Measurements from ENCODE around the gene ADGRB3. TPM values are rescaled to one million over a fixed set of nuclear protein-coding genes. Genes with fewer than 3 reads are reported as not detected.

ADGRB3 gene
- total RNA-seq, 6 donors from 2014 or later = 1.1 to 7.3 (median 3.0) TPM

- H3K4me1 ChIP-seq = no peaks in the 10 kb centered on the region
- TF ChIP-seq, protein P1, sequence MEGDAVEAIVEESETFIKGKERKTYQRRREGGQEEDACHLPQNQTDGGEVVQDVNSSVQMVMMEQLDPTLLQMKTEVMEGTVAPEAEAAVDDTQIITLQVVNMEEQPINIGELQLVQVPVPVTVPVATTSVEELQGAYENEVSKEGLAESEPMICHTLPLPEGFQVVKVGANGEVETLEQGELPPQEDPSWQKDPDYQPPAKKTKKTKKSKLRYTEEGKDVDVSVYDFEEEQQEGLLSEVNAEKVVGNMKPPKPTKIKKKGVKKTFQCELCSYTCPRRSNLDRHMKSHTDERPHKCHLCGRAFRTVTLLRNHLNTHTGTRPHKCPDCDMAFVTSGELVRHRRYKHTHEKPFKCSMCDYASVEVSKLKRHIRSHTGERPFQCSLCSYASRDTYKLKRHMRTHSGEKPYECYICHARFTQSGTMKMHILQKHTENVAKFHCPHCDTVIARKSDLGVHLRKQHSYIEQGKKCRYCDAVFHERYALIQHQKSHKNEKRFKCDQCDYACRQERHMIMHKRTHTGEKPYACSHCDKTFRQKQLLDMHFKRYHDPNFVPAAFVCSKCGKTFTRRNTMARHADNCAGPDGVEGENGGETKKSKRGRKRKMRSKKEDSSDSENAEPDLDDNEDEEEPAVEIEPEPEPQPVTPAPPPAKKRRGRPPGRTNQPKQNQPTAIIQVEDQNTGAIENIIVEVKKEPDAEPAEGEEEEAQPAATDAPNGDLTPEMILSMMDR (IDR thresholded peaks at IDR 0.05) = no peak
- TF ChIP-seq EP300 (IDR thresholded peaks at IDR 0.05) (no peak), POLR2A (IDR thresholded peaks at IDR 0.05) (no peak), POLR2AphosphoS5 (IDR thresholded peaks at IDR 0.05) (no peak)
- no peaks in the 10 kb centered on the region for H3K27me3 ChIP-seq
- no peak for ATAC-seq (ENCODE audit: low FRiP score in 2 of 2)
- H3K9me3 ChIP-seq = no peaks in the 10 kb centered on the region
- no peaks in the 10 kb centered on the region for H3K36me3 ChIP-seq
- WGBS, 2 donors = 52 to 65% methylated on average over 2 of the region's 2 CpGs
- no peak overlapping the region for H3K27ac ChIP-seq
- no peak for DNase-seq
- no peak overlapping the region for H3K4me3 ChIP-seq
These were observed 781.7 kb downstream of the ADGRB3 start for GRCh38 chr6:69416776-69417175.

DNA sequence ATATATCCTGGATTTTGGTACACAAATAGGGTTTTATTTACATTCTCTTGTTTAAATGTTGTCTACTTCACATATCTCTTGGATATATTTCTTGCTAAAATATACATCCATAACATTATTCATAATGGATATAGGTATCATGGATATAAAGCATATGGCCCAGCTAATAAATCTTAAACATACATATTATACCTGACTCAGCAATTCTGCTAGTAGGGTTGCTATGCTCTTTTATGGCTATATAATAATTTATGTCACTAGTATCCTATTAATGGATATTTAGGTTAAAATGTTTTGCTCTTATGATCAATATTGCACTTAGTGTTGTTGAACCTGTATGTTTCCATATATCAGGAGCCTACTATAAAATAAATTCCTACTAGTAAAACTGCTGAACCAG lies 786.2 kb downstream of the ADGRB3 start:
- TF ChIP-seq POLR2A (IDR thresholded peaks at IDR 0.05) (no peak), EP300 (IDR thresholded peaks at IDR 0.05) (no peak), POLR2AphosphoS5 (IDR thresholded peaks at IDR 0.05) (no peak)
- TF ChIP-seq, protein P1 (IDR thresholded peaks at IDR 0.05) = no peak
- no peak for DNase-seq
- ATAC-seq (ENCODE audit: low FRiP score in 2 of 2) = no peak
- Histone ChIP-seq H3K4me1 (no peaks in the 10 kb centered on the region), H3K9me3 (no peaks in the 10 kb centered on the region), H3K27ac (no peak overlapping the region), H3K27me3 (no peaks in the 10 kb centered on the region), H3K36me3 (no peaks in the 10 kb centered on the region), H3K4me3 (no peak overlapping the region)

DNA sequence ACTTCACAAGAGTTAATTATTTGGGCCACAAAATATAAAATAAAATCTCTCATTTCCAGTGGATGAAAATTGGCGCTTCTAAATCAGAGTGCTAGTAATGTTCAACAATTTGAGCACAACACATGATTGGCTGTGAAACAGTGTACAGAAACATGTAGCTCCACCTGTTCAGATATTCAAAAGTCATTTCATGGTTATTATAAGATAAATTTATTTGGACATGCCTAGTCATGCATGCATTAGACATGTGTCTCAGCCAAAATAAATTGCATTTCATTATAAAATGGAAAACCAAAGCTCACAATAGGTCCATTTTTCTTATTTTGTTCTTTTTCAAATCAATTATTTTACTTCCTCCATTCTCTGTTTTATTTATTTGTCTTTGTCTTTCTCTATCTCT lies 786.9 kb downstream of the ADGRB3 start:
- Histone ChIP-seq H3K9me3 (no peaks in the 10 kb centered on the region), H3K36me3 (no peaks in the 10 kb centered on the region), H3K4me3 (no peak overlapping the region), H3K4me1 (no peaks in the 10 kb centered on the region), H3K27ac (no peak overlapping the region), H3K27me3 (no peaks in the 10 kb centered on the region)
- TF ChIP-seq, protein P1 (IDR thresholded peaks at IDR 0.05) = no peak
- TF ChIP-seq POLR2AphosphoS5 (IDR thresholded peaks at IDR 0.05) (no peak), POLR2A (IDR thresholded peaks at IDR 0.05) (no peak), EP300 (IDR thresholded peaks at IDR 0.05) (no peak)
- 92 to 94% methylated on average over 1 of the region's 1 CpG for WGBS, 2 donors
- ATAC-seq (ENCODE audit: low FRiP score in 2 of 2) (no peak), DNase-seq (no peak)

GRCh38 chr6:69422475-69422874 lies 787.4 kb downstream of the ADGRB3 start:
- ATAC-seq (ENCODE audit: low FRiP score in 2 of 2) = no peak
- WGBS, 2 donors = 43 to 64% methylated on average over 3 of the region's 3 CpGs
- no peak for TF ChIP-seq EP300 (IDR thresholded peaks at IDR 0.05)
- no peak for TF ChIP-seq POLR2AphosphoS5 (IDR thresholded peaks at IDR 0.05)
- TF ChIP-seq POLR2A (IDR thresholded peaks at IDR 0.05) = no peak
- TF ChIP-seq, protein P1 (IDR thresholded peaks at IDR 0.05) = no peak

GRCh38 chr6:69423785-69424184 lies 788.7 kb downstream of the ADGRB3 start:
- no peaks in the 10 kb centered on the region for H3K4me1 ChIP-seq
- H3K27me3 ChIP-seq = no peaks in the 10 kb centered on the region
- no peaks in the 10 kb centered on the region for H3K9me3 ChIP-seq
- DNase-seq = no peak
- no peak overlapping the region for H3K27ac ChIP-seq
- ATAC-seq (ENCODE audit: low FRiP score in 2 of 2) = no peak
- H3K36me3 ChIP-seq = no peaks in the 10 kb centered on the region
- WGBS, 2 donors = 72 to 79% methylated on average over 3 of the region's 3 CpGs
- TF ChIP-seq EP300 (IDR thresholded peaks at IDR 0.05) (no peak), POLR2AphosphoS5 (IDR thresholded peaks at IDR 0.05) (no peak)
- TF ChIP-seq, protein P1 (IDR thresholded peaks at IDR 0.05) = no peak
- no peak overlapping the region for H3K4me3 ChIP-seq

More at GRCh38 chr6:69422475-69422874, 787.4 kb downstream of the ADGRB3 start:
- DNase-seq = no peak
- no peaks in the 10 kb centered on the region for H3K9me3 ChIP-seq
- no peaks in the 10 kb centered on the region for H3K27me3 ChIP-seq
- H3K36me3 ChIP-seq = no peaks in the 10 kb centered on the region
- no peak overlapping the region for H3K27ac ChIP-seq
- H3K4me1 ChIP-seq = no peaks in the 10 kb centered on the region
- H3K4me3 ChIP-seq = no peak overlapping the region

Data from upper lobe of left lung (tissue), 6 donors.